Left renal pelvis (tissue), 4 donors: Measurements from ENCODE around the gene CYLC1. TPM values are rescaled to one million over a fixed set of nuclear protein-coding genes. Genes with fewer than 3 reads are reported as not detected.

ENCODE experiments used
- DNase-seq, 4 donors: peaks; one replicate each; pipeline ENCODE4 v3.0.0-alpha.2; 2013; ENCODE audit warnings: low read depth in 4 of 4, low spot score in 3 of 4
- polyA plus RNA-seq, 4 donors: library from polyadenylated mRNA; unstranded; fragments of 120-200 nt; gene quantifications; one replicate each; pipeline ENCODE4 v1.2.1, GENCODE V29; 2013; ENCODE audit not compliant: insufficient read length in 4 of 4

The CYLC1 gene, protein sequence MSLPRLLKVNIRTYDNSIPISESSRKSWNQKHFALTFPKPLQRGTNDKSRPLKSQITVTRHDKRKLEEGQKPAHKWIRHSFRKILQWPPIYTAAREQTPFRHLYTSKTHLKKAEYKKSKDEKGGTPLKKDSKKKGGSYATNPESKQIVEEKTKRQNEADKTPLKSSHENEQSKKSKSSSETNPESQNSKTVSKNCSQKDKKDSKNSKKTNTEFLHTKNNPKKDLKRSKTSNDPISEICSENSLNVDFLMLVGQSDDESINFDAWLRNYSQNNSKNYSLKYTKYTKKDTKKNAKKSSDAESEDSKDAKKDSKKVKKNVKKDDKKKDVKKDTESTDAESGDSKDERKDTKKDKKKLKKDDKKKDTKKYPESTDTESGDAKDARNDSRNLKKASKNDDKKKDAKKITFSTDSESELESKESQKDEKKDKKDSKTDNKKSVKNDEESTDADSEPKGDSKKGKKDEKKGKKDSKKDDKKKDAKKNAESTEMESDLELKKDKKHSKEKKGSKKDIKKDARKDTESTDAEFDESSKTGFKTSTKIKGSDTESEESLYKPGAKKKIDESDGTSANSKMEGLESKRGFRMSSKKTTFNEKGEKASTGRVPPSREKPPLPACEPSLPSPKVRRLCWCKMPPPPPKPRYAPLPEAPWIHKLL
- not detected for polyA plus RNA-seq

DNA sequence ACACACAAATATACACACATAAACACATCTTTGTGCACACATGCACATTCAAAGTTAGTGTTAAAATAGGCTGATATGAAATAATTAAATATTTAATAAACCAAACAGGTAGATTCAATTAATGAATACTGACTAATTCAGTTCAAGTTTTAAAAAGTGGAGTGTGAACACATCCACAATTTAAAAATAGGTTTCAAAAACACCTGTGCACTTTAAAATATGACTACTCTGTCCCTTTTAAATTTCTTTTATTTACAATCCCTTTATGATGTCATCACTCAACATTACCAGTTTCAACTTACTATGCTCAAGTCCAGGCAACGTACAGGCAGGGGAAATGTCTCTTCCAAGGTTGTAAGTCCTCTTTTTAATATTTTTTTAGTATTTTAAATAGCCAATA, at the start of gene CYLC1:
Gene CYLC1 (plus strand): TSS at position 301 of the 400 bp plus-strand sequence. CDS start 37 bp downstream, at position 338.
- no peak for DNase-seq

DNA sequence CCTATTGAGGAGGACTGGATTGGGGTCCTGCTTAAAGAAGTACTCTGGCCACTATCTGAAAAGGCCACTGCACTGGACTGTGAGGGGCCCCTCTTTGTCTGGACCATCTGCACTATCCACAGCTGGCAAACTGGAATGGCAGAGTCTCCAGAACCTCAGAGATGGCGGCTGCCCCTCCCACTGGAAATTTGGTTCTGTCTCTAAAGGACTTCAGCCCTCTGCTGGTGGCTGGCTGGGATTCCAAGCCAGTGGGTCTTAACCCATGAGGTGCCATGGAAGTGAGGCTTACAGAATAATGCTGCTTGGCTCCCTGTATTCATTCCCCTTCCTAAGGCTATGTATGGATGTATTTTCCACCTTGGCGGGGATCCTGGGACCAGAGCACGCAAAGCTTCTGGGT, 41.6 kb upstream of the CYLC1 start:
- DNase-seq, result no peak

DNA sequence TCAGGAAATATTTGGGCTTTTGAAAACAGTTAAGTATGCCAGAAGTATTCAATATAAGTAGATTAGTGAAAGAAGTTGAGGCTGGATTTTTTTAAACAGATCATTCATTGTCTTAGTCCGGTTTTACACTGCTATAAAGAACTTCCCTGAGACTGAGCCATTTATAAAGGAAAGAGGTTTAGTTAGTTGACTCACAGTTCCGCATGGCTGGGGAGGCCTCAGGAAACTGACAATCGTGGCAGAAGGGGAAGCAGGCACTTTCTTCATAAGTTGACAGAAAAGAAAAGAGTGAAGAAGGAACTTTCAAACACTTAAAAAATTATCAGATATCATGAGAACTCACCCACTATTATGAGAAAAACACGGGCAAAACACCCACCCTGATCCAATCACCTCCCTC, 31.1 kb upstream of the CYLC1 start:
- no peak for DNase-seq

DNA sequence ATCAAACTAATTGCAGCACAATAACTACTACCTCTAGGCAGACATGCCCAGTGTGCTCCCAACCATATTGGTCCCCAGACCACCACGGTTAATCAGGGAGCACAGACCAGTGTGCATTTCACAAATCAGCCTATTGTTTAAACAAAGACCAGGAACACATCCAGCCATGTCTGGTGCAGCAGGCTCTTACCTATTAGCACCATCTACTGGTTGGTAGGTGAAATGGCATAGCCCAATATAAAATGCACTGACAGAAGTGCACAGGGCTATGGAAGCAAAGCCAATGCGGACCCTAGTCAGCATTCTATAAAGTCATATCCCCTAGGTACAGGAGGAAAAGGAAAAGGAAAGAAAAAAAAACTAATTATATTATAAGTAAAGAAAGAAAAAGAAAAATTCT, 15.5 kb upstream of the CYLC1 start:
- DNase-seq, result no peak

DNA sequence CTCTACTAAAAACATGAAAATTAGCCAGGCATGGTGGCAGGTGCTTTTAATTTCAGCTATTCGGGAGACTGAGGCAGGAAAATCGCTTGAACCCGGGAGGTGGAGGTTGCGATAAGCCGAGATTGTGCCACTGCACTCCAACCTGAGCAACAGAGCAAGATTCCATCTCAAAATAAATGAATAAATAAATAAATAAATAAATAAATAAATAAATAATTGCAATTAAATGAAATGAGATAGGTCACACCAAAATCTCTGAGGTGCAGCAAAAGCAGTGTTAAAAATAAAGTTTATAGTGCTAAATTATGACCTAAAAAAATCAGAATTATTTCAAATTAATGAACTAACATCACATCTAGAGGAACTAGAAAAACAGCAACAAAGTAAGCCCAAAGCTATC, 13.6 kb upstream of the CYLC1 start:
- no peak for DNase-seq

DNA sequence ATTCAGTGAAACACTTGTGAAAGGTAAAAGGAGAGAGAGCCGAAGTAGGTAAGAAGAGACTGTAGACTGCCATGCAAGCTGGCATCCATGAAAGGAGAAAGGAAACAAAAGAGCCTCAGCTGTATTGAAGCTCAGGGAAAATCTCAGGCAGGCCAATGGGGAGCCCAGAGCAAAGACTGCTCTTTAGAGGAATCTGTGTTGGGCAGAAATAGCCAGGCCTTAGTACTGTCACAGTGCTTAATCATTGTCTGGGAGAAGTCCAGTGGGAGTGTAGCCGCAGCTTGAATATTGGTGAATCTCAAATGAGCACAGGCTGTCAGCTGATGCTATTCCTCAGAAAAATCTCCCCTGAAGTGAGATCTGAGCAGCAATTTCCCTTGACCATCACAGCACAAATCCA, 27.6 kb downstream of the CYLC1 start:
- no peak for DNase-seq

DNA sequence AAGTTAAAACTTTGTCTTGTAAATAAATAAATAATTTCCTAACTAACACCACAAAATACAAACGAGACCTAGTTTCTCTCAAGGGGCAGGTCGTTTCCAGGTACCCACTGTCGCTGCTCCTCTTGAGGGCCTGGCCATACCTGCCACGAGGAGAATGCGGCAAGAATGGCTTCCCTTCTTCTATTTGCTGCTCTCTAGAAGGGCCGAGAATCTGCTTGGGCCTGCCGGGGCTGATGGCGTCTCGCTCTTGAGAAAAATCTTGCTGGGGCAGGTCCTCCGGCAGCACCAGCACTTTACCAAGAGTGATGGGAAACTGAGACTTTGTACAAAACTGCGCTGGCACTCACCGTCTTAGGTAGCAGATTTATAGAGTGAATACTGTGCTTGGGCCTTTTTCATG, 31.5 kb downstream of the CYLC1 start:
- DNase-seq, result no peak

DNA sequence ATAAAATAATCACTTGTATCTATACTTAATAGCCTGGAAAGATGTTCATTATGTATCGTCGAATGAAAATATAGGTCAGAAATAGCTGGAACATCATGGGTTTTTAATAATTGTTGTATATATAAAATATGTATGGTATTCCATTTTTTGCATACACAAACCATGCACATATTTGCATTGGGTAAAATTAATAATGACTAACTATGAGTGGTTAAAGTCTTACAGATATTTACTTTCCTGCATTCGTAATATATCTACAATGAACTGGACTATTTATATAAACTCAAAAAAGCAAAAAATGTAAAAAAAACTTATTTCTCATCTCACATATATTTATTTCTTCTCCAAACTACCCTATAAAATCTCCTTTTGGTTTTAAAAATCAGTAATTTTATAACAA, 46.0 kb downstream of the CYLC1 start:
- no peak for DNase-seq

DNA sequence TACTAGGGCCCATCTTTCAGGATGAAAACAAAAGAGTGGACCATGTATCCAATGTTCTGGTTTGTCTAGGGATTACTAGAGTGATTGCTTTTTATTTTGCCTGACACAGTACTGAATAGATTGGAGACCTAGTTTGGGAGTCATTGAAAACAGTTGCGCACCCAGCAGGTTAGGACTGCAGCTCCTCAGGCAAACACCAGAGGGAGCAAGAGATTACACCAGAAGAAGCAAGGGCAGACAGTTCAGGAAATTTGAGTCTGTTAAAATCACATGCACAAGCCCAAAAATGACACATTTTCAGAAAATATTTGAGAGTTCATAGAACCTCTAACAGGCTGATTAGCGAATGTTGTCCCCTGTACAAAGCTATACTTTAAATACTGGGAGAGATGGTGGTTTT, 55.6 kb downstream of the CYLC1 start:
- DNase-seq, result no peak

DNA sequence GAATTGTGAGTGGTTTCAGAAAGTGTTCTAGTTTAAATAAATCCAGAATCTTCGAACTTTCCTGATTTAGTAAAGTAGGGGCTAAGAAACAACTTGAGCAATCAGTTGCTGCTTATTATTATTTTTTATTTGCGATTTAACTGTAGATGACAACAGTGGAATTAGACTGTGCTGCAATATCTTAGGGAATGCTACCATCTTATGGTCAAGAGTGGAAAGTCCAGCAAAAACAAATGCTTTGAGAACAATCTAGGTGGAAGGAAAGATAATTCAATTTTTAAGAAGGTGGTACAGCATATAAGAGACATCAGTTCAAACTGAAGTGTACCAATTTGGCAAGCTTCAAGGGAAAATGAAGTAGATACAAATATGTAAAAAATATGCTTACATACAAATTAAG, 73.3 kb downstream of the CYLC1 start:
- DNase-seq, result no peak
